Activated B cell treated with CpG ODN at 0.5 μM for 24 hours (primary cell): ENCODE data around the gene TBPL2. TPM values are rescaled to one million over a fixed set of nuclear protein-coding genes. Genes with fewer than 3 reads are reported as not detected.

ENCODE experiments used
- ATAC-seq: fragments of 200-7000 bp; cut with Tn5 transposase; one replicate; pipeline ENCODE4 v1.10.0; 2021; ENCODE audit warnings: low read depth, mild to moderate bottlenecking, moderate library complexity
- CTCF ChIA-PET: fragments of 350-600 bp; sonication (Branson Sonifier 250); formaldehyde crosslinking; loops from one replicate; lab custom pipeline; 2021; ENCODE audit warnings: antibody characterized with exemption; lab: Charles Lee
- POLR2A ChIA-PET: fragments of 350-600 bp; sonication (Branson Sonifier 250); formaldehyde crosslinking; loops from one replicate; lab custom pipeline; 2021; ENCODE audit warnings: antibody characterized with exemption; lab: Charles Lee
- DNase-seq: peaks from one replicate; pipeline ENCODE4 v3.0.0; 2022
- H3K27ac Mint-ChIP-seq: one replicate; pipeline ENCODE4 v1.8.0; 2020; ENCODE audit warnings: mixed read lengths
- H3K27me3 Mint-ChIP-seq: one replicate; pipeline ENCODE4 v1.8.0; 2021; ENCODE audit warnings: mixed read lengths
- H3K36me3 Mint-ChIP-seq: one replicate; pipeline ENCODE4 v1.8.0; 2021; ENCODE audit warnings: low read depth, mixed read lengths
- H3K4me1 Mint-ChIP-seq: one replicate; pipeline ENCODE4 v1.8.0; 2021; ENCODE audit warnings: mixed read lengths
- H3K4me3 Mint-ChIP-seq: one replicate; pipeline ENCODE4 v1.8.0; 2020; ENCODE audit warnings: mild to moderate bottlenecking, mixed read lengths
- H3K9me3 Mint-ChIP-seq: one replicate; pipeline ENCODE4 v1.8.0; 2020; ENCODE audit warnings: mixed read lengths
- intact Hi-C: fragments of 100-400 bp; cut with micrococcal nuclease; formaldehyde crosslinking; loops from one replicate; pipeline ENCODE4 v1.15.1; 2024
- total RNA-seq: library from RNA; stranded (reverse); gene quantifications from 2 replicates; pipeline ENCODE4 v1.2.3, GENCODE V29; 2022
- TF ChIP-seq, protein P1 (sequence below): fragments of 200-600 bp; IDR thresholded peaks from one replicate; pipeline ENCODE4 v1.8.0; 2022; ENCODE audit warnings: antibody characterized with exemption, mild to moderate bottlenecking

The TBPL2 gene
- total RNA-seq, 1 donor from 2014 or later, result not detected

- TF ChIP-seq, protein P1, sequence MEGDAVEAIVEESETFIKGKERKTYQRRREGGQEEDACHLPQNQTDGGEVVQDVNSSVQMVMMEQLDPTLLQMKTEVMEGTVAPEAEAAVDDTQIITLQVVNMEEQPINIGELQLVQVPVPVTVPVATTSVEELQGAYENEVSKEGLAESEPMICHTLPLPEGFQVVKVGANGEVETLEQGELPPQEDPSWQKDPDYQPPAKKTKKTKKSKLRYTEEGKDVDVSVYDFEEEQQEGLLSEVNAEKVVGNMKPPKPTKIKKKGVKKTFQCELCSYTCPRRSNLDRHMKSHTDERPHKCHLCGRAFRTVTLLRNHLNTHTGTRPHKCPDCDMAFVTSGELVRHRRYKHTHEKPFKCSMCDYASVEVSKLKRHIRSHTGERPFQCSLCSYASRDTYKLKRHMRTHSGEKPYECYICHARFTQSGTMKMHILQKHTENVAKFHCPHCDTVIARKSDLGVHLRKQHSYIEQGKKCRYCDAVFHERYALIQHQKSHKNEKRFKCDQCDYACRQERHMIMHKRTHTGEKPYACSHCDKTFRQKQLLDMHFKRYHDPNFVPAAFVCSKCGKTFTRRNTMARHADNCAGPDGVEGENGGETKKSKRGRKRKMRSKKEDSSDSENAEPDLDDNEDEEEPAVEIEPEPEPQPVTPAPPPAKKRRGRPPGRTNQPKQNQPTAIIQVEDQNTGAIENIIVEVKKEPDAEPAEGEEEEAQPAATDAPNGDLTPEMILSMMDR, result no peak
- no peak overlapping the region for H3K4me3 Mint-ChIP-seq
- no peaks in the 10 kb centered on the region for H3K9me3 Mint-ChIP-seq
- peaks cover 7% of the 10 kb centered on the region for H3K4me1 Mint-ChIP-seq
- no peak for DNase-seq
- H3K36me3 Mint-ChIP-seq, result no peaks in the 10 kb centered on the region
- H3K27ac Mint-ChIP-seq, result no peak overlapping the region
- intact Hi-C loops, result no loop called here
- ChIA-PET POLR2A (interaction anchor here (0.6 kb wide), 1 partner anchor 106 kb away, joined by 7 read pairs; no protein-coding TSS in a partner anchor), CTCF (interaction anchor here (0.6 to 1.5 kb wide), 2 partner anchors 12 to 1631 kb away, joined by 3 to 4 read pairs; no protein-coding TSS in a partner anchor)
- ATAC-seq, result no peak
- peaks cover 3% of the 10 kb centered on the region for H3K27me3 Mint-ChIP-seq
Observed at GRCh38 chr14:55433880-55434804, 6.3 kb downstream of the TBPL2 start.

DNA sequence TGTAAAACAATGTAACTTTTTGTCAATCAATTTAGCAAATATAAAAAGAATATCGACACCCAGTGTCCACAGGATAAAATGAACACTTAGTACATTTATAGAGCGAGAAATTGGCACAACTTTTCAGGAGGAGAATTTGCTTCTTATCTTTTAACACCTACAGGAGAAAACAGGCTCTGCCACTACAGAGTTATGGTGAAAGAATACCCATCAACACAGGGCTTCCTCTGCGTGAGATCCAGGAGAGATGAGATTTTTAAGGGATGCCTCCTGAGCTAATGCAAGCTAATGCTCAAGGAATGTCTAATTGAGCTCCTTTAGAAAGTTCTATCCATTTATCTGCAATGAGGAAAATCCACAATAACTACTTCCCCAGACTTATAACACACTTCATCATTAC is 7.8 kb downstream of the TBPL2 start:
- DNase-seq, result no peak
- intact Hi-C loops, result no loop called here
- POLR2A ChIA-PET, result interaction anchor here (0.6 kb wide), 1 partner anchor 30 kb away, joined by 7 read pairs; no protein-coding TSS in a partner anchor
- H3K27ac Mint-ChIP-seq, result no peak overlapping the region
- no peaks in the 10 kb centered on the region for H3K9me3 Mint-ChIP-seq
- CTCF ChIA-PET, result no interaction called here
- peaks cover 7% of the 10 kb centered on the region for H3K4me1 Mint-ChIP-seq
- TF ChIP-seq, protein P1, result no peak
- no peak overlapping the region for H3K4me3 Mint-ChIP-seq
- H3K27me3 Mint-ChIP-seq, result peaks cover 3% of the 10 kb centered on the region
- ATAC-seq, result no peak
- H3K36me3 Mint-ChIP-seq, result no peaks in the 10 kb centered on the region

GRCh38 chr14:55430024-55430690 is 10.3 kb downstream of the TBPL2 start:
- CTCF ChIA-PET, result interaction anchor here (0.8 to 1.5 kb wide), 3 partner anchors 16 to 219 kb away, joined by 3 to 4 read pairs (median 3); no protein-coding TSS in a partner anchor
- Mint-ChIP-seq H3K36me3 (no peaks in the 10 kb centered on the region), H3K27ac (no peak overlapping the region), H3K4me1 (peaks cover 7% of the 10 kb centered on the region), H3K9me3 (no peaks in the 10 kb centered on the region), H3K27me3 (no peaks in the 10 kb centered on the region), H3K4me3 (no peak overlapping the region)
- intact Hi-C loops, result loop anchor here (1.0 kb wide), 3 partner anchors 159 to 217 kb away; partner anchors contain the start of gene FBXO34
- POLR2A ChIA-PET, result no interaction called here
- TF ChIP-seq, protein P1, result no peak
- no peak for DNase-seq
- ATAC-seq, result peak; percentile 61

DNA sequence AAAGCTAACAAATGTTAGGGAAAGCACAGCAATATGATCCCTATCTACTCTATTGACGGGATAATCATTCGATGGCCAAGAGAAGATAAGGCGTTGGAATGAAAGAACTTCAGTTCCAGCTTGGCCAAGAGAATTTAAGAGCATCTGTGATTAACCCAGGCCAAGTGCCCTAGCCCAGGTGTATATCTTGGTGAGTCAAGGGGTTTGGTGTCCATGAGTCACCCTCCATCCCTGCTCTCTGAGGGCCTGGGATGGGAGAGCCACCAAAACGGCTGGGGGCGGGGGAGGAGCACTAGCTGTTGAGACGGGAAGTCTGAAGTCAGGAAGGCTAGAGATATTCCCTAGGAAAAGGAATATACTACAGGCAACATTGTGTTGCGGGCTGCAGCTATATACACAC is 13.0 kb downstream of the TBPL2 start:
- Mint-ChIP-seq H3K4me1 (no peaks in the 10 kb centered on the region), H3K36me3 (no peaks in the 10 kb centered on the region), H3K27me3 (no peaks in the 10 kb centered on the region), H3K4me3 (no peak overlapping the region), H3K27ac (no peak overlapping the region), H3K9me3 (no peaks in the 10 kb centered on the region)
- CTCF ChIA-PET, result interaction anchor here (0.8 to 0.9 kb wide), 2 partner anchors 215 to 1043 kb away, joined by 3 read pairs; no protein-coding TSS in a partner anchor
- POLR2A ChIA-PET, result no interaction called here
- DNase-seq, result no peak
- ATAC-seq, result no peak
- TF ChIP-seq, protein P1, result no peak
- intact Hi-C loops, result no loop called here
